Karpas-422 (cell line): ENCODE data around the gene SLC24A4. TPM values are rescaled to one million over a fixed set of nuclear protein-coding genes. Genes with fewer than 3 reads are reported as not detected.

Experiments used
- DNase-seq: peaks from one replicate; pipeline ENCODE4 v3.0.0-alpha.2; 2015
- H2AFZ ChIP-seq: fragments of 200-600 bp; sonication (generic); 2 replicates; pipeline ENCODE4 v1.6.1; 2014; ENCODE audit warnings: antibody characterized with exemption, low read length, mixed read lengths
- H3K27ac ChIP-seq: fragments of 200-600 bp; sonication (generic); 2 replicates; pipeline ENCODE4 v1.5.1; 2014; ENCODE audit warnings: mild to moderate bottlenecking, low read length, moderate library complexity
- H3K27me3 ChIP-seq: fragments of 200-600 bp; sonication (generic); 2 replicates; pipeline ENCODE4 v1.6.1; 2014; ENCODE audit warnings: low read length, mixed read lengths
- H3K36me3 ChIP-seq: fragments of 200-600 bp; sonication (generic); 2 replicates; pipeline ENCODE4 v1.6.1; 2014; ENCODE audit warnings: low read length, mixed read lengths; ENCODE audit not compliant: insufficient read depth
- H3K4me1 ChIP-seq: fragments of 200-600 bp; sonication (generic); 2 replicates; pipeline ENCODE4 v1.6.1; 2014; ENCODE audit warnings: mild to moderate bottlenecking, low read length, mixed read lengths
- H3K4me2 ChIP-seq: fragments of 200-600 bp; sonication (generic); 2 replicates; pipeline ENCODE4 v1.6.1; 2014; ENCODE audit warnings: low read length, low read depth, mild to moderate bottlenecking; ENCODE audit not compliant: poor library complexity, severe bottlenecking
- H3K4me3 ChIP-seq: fragments of 200-600 bp; sonication (generic); 2 replicates; pipeline ENCODE4 v1.5.1; 2014; ENCODE audit warnings: mild to moderate bottlenecking, antibody characterized with exemption, low read length, mixed read lengths
- H3K79me2 ChIP-seq: fragments of 200-600 bp; sonication (generic); 2 replicates; pipeline ENCODE4 v1.6.1; 2014; ENCODE audit warnings: mild to moderate bottlenecking, low read length, mixed read lengths
- H3K9ac ChIP-seq: fragments of 200-600 bp; sonication (generic); 2 replicates; pipeline ENCODE4 v1.6.0; 2014; ENCODE audit warnings: low read length
- H3K9me2 ChIP-seq: fragments of 200-600 bp; sonication (generic), shearing (Covaris generic); replicated peaks from 2 replicates; pipeline ENCODE4 v1.6.0; 2014; ENCODE audit warnings: mild to moderate bottlenecking, low read length, moderate library complexity; ENCODE audit not compliant: insufficient read depth
- H3K9me3 ChIP-seq: fragments of 300-700, 200-600 bp; sonication (generic); 2 replicates; pipeline ENCODE4 v1.6.1; 2014; ENCODE audit warnings: low read length, mixed read lengths
- H4K20me1 ChIP-seq: fragments of 200-600 bp; sonication (generic); 2 replicates; pipeline ENCODE4 v1.6.1; 2014; ENCODE audit warnings: mild to moderate bottlenecking, antibody characterized with exemption, low read length, low read depth; ENCODE audit not compliant: insufficient read depth
- total RNA-seq: library from RNA; depleted of rRNA; stranded (reverse); fragments of >200 nt; shearing (Covaris generic); gene quantifications from 2 replicates; pipeline ENCODE4 v1.2.3, GENCODE V29; 2014; ENCODE audit warnings: low replicate concordance

Gene SLC24A4
- total RNA-seq, 1 experiment from 2014 or later = not detected

DNA sequence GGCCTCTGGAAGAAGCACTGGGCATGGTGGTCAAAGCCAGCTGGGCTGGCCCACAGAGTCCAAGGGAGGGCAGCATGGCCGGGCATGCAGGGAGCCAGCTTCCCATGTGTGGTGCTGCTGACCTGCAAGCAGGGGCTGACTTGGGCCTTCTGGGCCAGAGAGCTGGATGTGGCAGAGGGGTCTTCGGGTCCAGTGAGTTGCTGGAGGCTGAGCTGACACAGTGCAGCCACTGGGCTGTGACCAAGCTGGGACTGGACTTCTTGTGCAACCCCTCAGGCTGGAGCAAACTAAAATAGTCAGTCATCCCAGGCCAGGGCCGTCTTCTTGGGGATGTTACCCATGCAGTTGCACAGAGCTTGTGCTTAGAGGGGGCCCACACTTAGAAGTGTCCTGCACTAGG, 183.3 kb downstream of the SLC24A4 start:
- peaks cover 7% of the 10 kb centered on the region for H3K4me1 ChIP-seq
- H3K4me2 ChIP-seq = no peak overlapping the region

DNA sequence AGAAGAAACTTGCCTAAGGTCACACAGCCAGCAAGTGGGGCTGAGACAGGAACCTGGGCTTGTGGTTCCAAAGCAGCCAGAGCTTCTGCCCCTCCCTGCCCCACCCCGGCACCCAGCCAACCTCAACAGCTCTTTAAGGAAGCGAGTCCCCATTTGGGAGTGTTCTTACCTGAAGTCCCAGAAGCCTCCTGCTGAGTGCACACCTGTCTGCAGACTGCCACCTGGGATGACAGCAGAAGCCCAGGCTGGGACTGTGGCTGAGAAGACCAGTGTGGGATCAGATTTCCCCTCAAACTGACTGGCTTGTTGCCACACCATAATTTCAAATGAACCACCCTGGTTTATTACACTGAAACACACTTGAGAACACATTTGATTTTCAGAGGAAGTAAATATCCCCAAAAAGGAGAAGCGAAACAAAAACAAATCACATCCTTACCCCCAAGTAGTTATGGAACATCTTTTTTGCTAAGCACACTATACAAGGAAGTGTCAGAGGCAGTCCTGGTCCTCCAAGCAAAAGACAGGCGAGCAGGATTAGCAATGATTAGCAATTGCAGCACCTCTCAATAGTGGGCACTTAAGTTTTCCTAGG, 184.3 kb downstream of the SLC24A4 start:
- H3K4me2 ChIP-seq = no peak overlapping the region
- H3K27me3 ChIP-seq = no peaks in the 10 kb centered on the region
- H3K9me3 ChIP-seq = no peaks in the 10 kb centered on the region
- H3K9ac ChIP-seq = no peak overlapping the region
- no peaks in the 10 kb centered on the region for H3K9me2 ChIP-seq
- H2AFZ ChIP-seq = no peak overlapping the region
- H3K4me3 ChIP-seq = no peak overlapping the region
- no peaks in the 10 kb centered on the region for H4K20me1 ChIP-seq
- peaks cover 7% of the 10 kb centered on the region for H3K4me1 ChIP-seq
- DNase-seq = peak; percentile 46
- H3K27ac ChIP-seq = no peak overlapping the region
- no peaks in the 10 kb centered on the region for H3K79me2 ChIP-seq
- H3K36me3 ChIP-seq = no peaks in the 10 kb centered on the region

More for the DNA sequence above, 183.3 kb downstream of the SLC24A4 start:
- Histone ChIP-seq H4K20me1 (no peaks in the 10 kb centered on the region), H3K9ac (no peak overlapping the region), H2AFZ (no peak overlapping the region), H3K9me3 (no peaks in the 10 kb centered on the region), H3K36me3 (no peaks in the 10 kb centered on the region), H3K27me3 (no peaks in the 10 kb centered on the region), H3K4me3 (no peak overlapping the region), H3K9me2 (no peaks in the 10 kb centered on the region), H3K27ac (no peak overlapping the region), H3K79me2 (no peaks in the 10 kb centered on the region)
- DNase-seq = no peak

DNA sequence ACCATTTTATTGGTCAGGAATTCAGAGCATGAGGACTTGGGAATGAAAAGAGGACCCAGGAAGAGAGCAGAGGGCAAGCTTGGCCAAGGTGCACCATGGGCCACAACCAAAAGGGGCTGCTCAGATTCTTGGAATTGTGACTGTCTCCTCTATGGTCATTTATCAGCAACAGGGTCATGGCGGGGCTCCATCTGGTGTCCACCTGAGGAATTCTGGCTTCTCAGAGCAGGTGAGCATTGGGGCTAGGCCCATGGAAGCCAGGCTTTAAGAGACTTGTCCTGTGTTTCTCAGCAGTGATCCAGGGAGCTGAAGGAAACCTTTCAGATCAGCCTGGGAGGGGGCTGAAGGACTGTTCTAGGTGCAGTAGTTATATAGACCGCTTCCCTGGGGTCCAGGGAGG, 188.0 kb downstream of the SLC24A4 start:
- no peak overlapping the region for H3K4me3 ChIP-seq
- no peaks in the 10 kb centered on the region for H3K36me3 ChIP-seq
- H3K4me2 ChIP-seq = no peak overlapping the region
- H3K9ac ChIP-seq = no peak overlapping the region
- H2AFZ ChIP-seq = no peak overlapping the region
- no peaks in the 10 kb centered on the region for H3K79me2 ChIP-seq
- no peaks in the 10 kb centered on the region for H3K9me2 ChIP-seq
- no peak for DNase-seq
- peaks cover 7% of the 10 kb centered on the region for H3K4me1 ChIP-seq
- H3K9me3 ChIP-seq = no peaks in the 10 kb centered on the region
- H3K27ac ChIP-seq = no peak overlapping the region
- 0 out of 2 replicates have a peak, but pooled peaks cover 2% of the 10 kb centered on the region for H4K20me1 ChIP-seq
- H3K27me3 ChIP-seq = no peaks in the 10 kb centered on the region

- Histone ChIP-seq H3K36me3 (no peaks in the 10 kb centered on the region), H3K79me2 (no peaks in the 10 kb centered on the region), H3K4me1 (peaks cover 7% of the 10 kb centered on the region), H3K4me2 (no peak overlapping the region), H2AFZ (no peak overlapping the region), H3K27ac (no peak overlapping the region), H3K27me3 (no peaks in the 10 kb centered on the region), H3K9ac (no peak overlapping the region), H3K4me3 (no peak overlapping the region), H4K20me1 (0 out of 2 replicates have a peak, but pooled peaks cover 2% of the 10 kb centered on the region), H3K9me2 (no peaks in the 10 kb centered on the region), H3K9me3 (no peaks in the 10 kb centered on the region)
- no peak for DNase-seq
These were observed 188.7 kb downstream of the SLC24A4 start for GRCh38 chr14:92511453-92512238.

DNA sequence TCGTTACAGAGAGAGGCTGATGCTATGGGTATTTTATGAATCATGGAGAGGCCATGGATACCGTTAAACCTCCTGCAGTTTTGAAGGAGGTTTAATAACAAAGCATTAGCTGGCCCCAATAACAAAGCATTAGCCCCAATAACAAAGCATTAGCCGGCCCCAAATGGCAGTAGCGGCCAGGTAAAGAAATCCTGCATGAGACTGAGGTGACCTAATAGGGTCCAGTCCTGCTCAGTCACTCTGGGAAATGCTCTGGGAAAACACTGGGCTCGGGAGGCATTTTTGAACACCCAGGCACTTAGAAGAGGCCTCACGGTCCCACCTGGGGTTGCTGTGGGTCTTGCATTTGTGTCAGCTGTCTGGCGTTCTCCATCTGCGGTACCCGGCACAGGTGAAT, 189.8 kb downstream of the SLC24A4 start:
- Histone ChIP-seq H3K4me2 (no peak overlapping the region), H3K4me1 (no peaks in the 10 kb centered on the region), H4K20me1 (0 out of 2 replicates have a peak, but pooled peaks cover 2% of the 10 kb centered on the region), H3K9me2 (no peaks in the 10 kb centered on the region), H3K27ac (no peak overlapping the region), H2AFZ (no peak overlapping the region), H3K9me3 (no peaks in the 10 kb centered on the region), H3K27me3 (no peaks in the 10 kb centered on the region), H3K36me3 (no peaks in the 10 kb centered on the region), H3K9ac (no peak overlapping the region), H3K79me2 (no peaks in the 10 kb centered on the region), H3K4me3 (no peak overlapping the region)
- no peak for DNase-seq

- Histone ChIP-seq H3K4me1 (no peaks in the 10 kb centered on the region), H3K9me2 (no peaks in the 10 kb centered on the region), H3K4me2 (no peak within 1 kb of the TSS), H3K4me3 (no peak within 1 kb of the TSS), H3K27me3 (no peaks in the 10 kb centered on the region), H3K27ac (no peak within 1 kb of the TSS), H4K20me1 (0 out of 2 replicates have a peak, but pooled peaks cover 2% of the 10 kb centered on the region), H2AFZ (no peak within 1 kb of the TSS), H3K36me3 (no peaks in the 10 kb centered on the region), H3K9me3 (no peaks in the 10 kb centered on the region), H3K9ac (no peak within 1 kb of the TSS), H3K79me2 (no peaks in the 10 kb centered on the region)
- DNase-seq = no peak
These were observed 190.4 kb downstream of the SLC24A4 start, which contains the start of gene RIN3 for GRCh38 chr14:92513204-92513965. Gene RIN3, plus strand, starts transcription at chr14:92513781. Its CDS starts 152 bp downstream, at chr14:92513933.

- Histone ChIP-seq H3K36me3 (no peaks in the 10 kb centered on the region), H3K27me3 (no peaks in the 10 kb centered on the region), H3K4me1 (no peaks in the 10 kb centered on the region), H3K9me2 (no peaks in the 10 kb centered on the region), H3K9ac (no peak overlapping the region), H3K27ac (no peak overlapping the region), H3K4me3 (no peak overlapping the region), H2AFZ (no peak overlapping the region), H3K9me3 (no peaks in the 10 kb centered on the region), H4K20me1 (0 out of 2 replicates have a peak, but pooled peaks cover 2% of the 10 kb centered on the region), H3K79me2 (no peaks in the 10 kb centered on the region), H3K4me2 (no peak overlapping the region)
- no peak for DNase-seq
These were observed 191.2 kb downstream of the SLC24A4 start for GRCh38 chr14:92513966-92514843.
